Measurements from ENCODE around the gene MYLK.
A peak's percentile ranks its signal among the peaks of the same experiment; 100 is the strongest.

The MYLK gene

GRCh38 chr3:123757281-123757940, 126.7 kb downstream of the MYLK start:
- H3K4me3 ChIP-seq (ENCODE audit: low read depth, low read length) = no peak overlapping the region
- TF ChIP-seq, protein P1, sequence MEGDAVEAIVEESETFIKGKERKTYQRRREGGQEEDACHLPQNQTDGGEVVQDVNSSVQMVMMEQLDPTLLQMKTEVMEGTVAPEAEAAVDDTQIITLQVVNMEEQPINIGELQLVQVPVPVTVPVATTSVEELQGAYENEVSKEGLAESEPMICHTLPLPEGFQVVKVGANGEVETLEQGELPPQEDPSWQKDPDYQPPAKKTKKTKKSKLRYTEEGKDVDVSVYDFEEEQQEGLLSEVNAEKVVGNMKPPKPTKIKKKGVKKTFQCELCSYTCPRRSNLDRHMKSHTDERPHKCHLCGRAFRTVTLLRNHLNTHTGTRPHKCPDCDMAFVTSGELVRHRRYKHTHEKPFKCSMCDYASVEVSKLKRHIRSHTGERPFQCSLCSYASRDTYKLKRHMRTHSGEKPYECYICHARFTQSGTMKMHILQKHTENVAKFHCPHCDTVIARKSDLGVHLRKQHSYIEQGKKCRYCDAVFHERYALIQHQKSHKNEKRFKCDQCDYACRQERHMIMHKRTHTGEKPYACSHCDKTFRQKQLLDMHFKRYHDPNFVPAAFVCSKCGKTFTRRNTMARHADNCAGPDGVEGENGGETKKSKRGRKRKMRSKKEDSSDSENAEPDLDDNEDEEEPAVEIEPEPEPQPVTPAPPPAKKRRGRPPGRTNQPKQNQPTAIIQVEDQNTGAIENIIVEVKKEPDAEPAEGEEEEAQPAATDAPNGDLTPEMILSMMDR (IDR thresholded peaks at IDR 0.05; ENCODE audit: control insufficient read depth, extremely low read depth, insufficient read depth) = no peak
- no peak for DNase-seq (ENCODE audit: low read depth)

DNA sequence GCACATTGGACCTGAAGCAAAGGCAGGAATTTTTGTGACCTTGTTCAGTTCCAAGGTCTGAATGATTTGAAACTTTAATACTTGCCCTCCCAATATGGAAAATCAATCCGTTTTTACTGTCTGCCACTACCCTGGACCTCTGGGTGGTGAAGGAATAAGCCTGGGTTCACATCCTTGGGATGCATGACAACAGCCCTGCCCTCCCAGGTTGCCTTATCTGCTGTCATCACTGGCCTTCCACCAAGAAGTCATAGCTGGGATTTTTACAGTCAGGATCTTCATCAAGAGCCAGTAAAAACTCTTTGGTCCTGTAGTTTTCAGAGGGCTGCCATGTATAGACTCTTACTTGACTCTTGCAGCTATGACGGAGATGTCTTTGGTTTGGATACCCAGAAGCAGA, 128.6 kb downstream of the MYLK start:
- DNase-seq (ENCODE audit: low read depth) = peak; percentile 51

DNA sequence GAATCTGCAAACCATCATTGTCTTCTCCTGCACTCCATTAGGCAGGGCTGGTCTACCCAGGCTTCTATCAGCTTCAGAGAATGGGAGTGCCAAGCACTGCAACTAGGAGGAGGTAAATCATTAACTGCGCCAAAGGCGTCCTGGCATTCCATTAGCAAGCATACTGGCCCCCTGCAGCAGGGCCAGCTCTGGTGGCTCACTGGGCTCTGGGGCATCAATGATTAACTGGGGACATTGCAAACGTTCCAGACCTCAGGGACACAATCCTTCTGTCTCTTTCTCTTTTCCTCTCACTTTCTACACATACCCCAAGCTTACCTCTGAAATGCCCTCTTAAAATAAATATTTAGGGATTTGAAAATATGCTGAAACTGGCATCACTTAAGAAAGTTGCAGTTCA, 129.0 kb downstream of the MYLK start:
- no peak overlapping the region for H3K4me3 ChIP-seq (ENCODE audit: low read depth, low read length)
- DNase-seq (ENCODE audit: low read depth) = no peak
- TF ChIP-seq, protein P1 (IDR thresholded peaks at IDR 0.05; ENCODE audit: control insufficient read depth, extremely low read depth, insufficient read depth) = no peak

More for the DNA sequence above, 128.6 kb downstream of the MYLK start:
- TF ChIP-seq, protein P1 (IDR thresholded peaks at IDR 0.05; ENCODE audit: control insufficient read depth, extremely low read depth, insufficient read depth) = no peak
- H3K4me3 ChIP-seq (ENCODE audit: low read depth, low read length) = no peak overlapping the region

- no peak overlapping the region for H3K4me3 ChIP-seq (ENCODE audit: low read depth, low read length)
- DNase-seq (ENCODE audit: low read depth) = no peak
- TF ChIP-seq, protein P1 (IDR thresholded peaks at IDR 0.05; ENCODE audit: control insufficient read depth, extremely low read depth, insufficient read depth) = no peak
Measured at GRCh38 chr3:123753286-123753685, 130.8 kb downstream of the MYLK start.

GRCh38 chr3:123752228-123752627, 131.9 kb downstream of the MYLK start:
- DNase-seq (ENCODE audit: low read depth) = no peak
- TF ChIP-seq, protein P1 (IDR thresholded peaks at IDR 0.05; ENCODE audit: control insufficient read depth, extremely low read depth, insufficient read depth) = no peak
- no peak overlapping the region for H3K4me3 ChIP-seq (ENCODE audit: low read depth, low read length)

GRCh38 chr3:123751433-123751832, 132.7 kb downstream of the MYLK start:
- TF ChIP-seq, protein P1 (IDR thresholded peaks at IDR 0.05; ENCODE audit: control insufficient read depth, extremely low read depth, insufficient read depth) = no peak
- no peak overlapping the region for H3K4me3 ChIP-seq (ENCODE audit: low read depth, low read length)
- no peak for DNase-seq (ENCODE audit: low read depth)
